ENCODE data around the gene PINLYP. TPM values are rescaled to one million over a fixed set of nuclear protein-coding genes. Genes with fewer than 3 reads are reported as not detected.

The PINLYP gene
- total RNA-seq, 1 experiment from 2014 or later: 11.9 TPM

DNA sequence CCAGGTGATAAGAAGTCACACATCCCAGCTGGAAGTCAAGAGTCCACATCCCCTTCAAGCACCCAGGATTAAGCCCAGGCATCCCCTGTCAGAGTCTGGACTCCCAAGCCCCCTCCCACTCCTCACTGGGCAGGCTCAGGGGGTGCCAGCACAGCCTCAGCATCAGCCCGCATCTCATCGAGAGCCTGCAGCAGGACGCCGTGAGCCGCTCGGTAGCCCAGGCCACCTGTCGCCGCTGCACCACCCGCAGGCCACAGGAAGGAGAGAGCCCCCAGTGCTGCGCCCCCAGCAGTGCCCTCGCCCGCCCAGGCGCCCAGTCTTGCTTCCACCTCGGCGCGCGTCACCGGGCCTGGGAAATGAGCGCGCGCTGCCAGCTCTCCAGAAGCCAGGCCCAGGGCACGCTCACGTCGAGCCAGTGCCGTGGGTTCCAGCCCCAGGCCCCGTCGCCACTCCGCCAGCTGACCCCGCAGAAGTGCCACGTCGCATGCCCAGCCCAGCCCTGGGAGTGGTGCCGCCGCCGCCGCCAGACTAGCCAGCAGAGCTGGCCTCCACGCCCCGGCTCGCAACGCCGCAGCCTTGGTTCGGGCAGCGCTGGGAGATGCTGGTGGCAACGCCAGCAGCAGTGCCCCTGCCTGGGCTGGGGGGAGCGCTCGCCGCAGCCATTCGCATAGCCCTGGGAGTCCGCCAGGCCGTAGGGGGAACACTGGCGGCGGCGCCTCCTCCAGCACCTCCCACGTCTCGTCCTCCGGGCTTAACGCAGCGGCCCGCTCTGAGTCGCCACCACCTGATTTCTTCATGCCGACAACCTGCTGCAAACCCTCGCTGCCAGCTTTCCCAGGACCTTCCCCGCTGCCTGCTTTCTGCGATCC, 16.5 kb downstream of the PINLYP start:
- Histone ChIP-seq H3K4ac (ENCODE audit: low read depth, low read length) (no peak overlapping the region), H3K9ac (ENCODE audit: extremely low read depth, insufficient read length, low read length) (no peak overlapping the region), H2AFZ (ENCODE audit: low read length) (no peak overlapping the region), H2BK120ac (ENCODE audit: low read depth, low read length, poor library complexity, severe bottlenecking) (no peak overlapping the region), H3K9me3 (ENCODE audit: control insufficient read depth, low read depth, low read length) (no peaks in the 10 kb centered on the region), H3T11ph (ENCODE audit: low read length) (no peak overlapping the region), H3K23ac (ENCODE audit: insufficient read length, low read depth, low read length) (no peak overlapping the region), H2BK12ac (ENCODE audit: insufficient read length, low read depth, low read length) (no peak overlapping the region), H4K20me1 (ENCODE audit: control insufficient read depth, insufficient read depth, insufficient read length) (no peaks in the 10 kb centered on the region), H3K27me3 (ENCODE audit: insufficient read depth, low read length) (no peaks in the 10 kb centered on the region), H4K8ac (replicated peaks; ENCODE audit: insufficient read length, low read depth, low read length) (no peak overlapping the region), H3K56ac (ENCODE audit: insufficient read length, low read depth, low read length) (no peak overlapping the region), H3K18ac (ENCODE audit: insufficient read length, low read depth, low read length) (no peak overlapping the region), H2BK5ac (ENCODE audit: insufficient read length, low read length) (no peak overlapping the region), H2BK20ac (ENCODE audit: low read depth, low read length, poor library complexity, severe bottlenecking) (no peak overlapping the region), H3K14ac (ENCODE audit: insufficient read depth, low read length) (no peak overlapping the region), H2AK5ac (ENCODE audit: insufficient read length, low read length) (no peak overlapping the region), H3K79me1 (ENCODE audit: insufficient read depth, low read depth, low read length, poor library complexity, severe bottlenecking) (no peaks in the 10 kb centered on the region), H3K4me1 (ENCODE audit: insufficient read depth, low read length) (0 out of 2 replicates have a peak, but pooled peaks cover 2% of the 10 kb centered on the region), H4K5ac (ENCODE audit: insufficient read length, low read depth, low read length) (no peak overlapping the region), H3K79me2 (ENCODE audit: insufficient read depth, low read length) (peaks cover 1% of the 10 kb centered on the region; the same call in 1 of the 2 replicates), H3K27ac (ENCODE audit: insufficient read length, low read depth, low read length) (no peak overlapping the region), H3K23me2 (ENCODE audit: insufficient read length, low read depth, low read length, poor library complexity, severe bottlenecking) (peaks cover 20% of the 10 kb centered on the region), H4K91ac (ENCODE audit: insufficient read length, low read depth, low read length) (no peak overlapping the region), H3K4me2 (ENCODE audit: insufficient read depth, insufficient read length, low read length) (no peak overlapping the region), H2BK15ac (ENCODE audit: low read depth, low read length) (no peak overlapping the region)
- Mint-ChIP-seq H3K4me1 (peaks cover 8 to 16% of the 10 kb centered on the region in 2 experiments), H3K36me3 (ENCODE audit: insufficient read depth in 1 of 3, low read depth in 3 of 3) (peaks cover 16 to 38% (median 26%) of the 10 kb centered on the region in 3 experiments), H3K9me3 (no peaks in the 10 kb centered on the region; a peak in 1 of 5 replicates), H3K4me3 (no peak overlapping the region), H3K27me3 (ENCODE audit: low read depth) (no peaks in the 10 kb centered on the region), H3K27ac (peak overlapping the region in 2 of 3 experiments; percentile 33 to 88; a peak in 2 of 7 replicates)
- no CpG with 5 or more reads among the region's 63 CpGs for WGBS (ENCODE audit: extremely low coverage, insufficient read length, low lambda C conversion rate)
- TF ChIP-seq, protein P1, sequence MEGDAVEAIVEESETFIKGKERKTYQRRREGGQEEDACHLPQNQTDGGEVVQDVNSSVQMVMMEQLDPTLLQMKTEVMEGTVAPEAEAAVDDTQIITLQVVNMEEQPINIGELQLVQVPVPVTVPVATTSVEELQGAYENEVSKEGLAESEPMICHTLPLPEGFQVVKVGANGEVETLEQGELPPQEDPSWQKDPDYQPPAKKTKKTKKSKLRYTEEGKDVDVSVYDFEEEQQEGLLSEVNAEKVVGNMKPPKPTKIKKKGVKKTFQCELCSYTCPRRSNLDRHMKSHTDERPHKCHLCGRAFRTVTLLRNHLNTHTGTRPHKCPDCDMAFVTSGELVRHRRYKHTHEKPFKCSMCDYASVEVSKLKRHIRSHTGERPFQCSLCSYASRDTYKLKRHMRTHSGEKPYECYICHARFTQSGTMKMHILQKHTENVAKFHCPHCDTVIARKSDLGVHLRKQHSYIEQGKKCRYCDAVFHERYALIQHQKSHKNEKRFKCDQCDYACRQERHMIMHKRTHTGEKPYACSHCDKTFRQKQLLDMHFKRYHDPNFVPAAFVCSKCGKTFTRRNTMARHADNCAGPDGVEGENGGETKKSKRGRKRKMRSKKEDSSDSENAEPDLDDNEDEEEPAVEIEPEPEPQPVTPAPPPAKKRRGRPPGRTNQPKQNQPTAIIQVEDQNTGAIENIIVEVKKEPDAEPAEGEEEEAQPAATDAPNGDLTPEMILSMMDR (conservative IDR thresholded peaks at IDR 0.05): no peak
- no peak for DNase-seq

Measured in H9 (cell line).